HEK293 (cell line): Measurements from ENCODE around the gene RRAS.

ENCODE experiments used
- CTCF ChIP-seq: fragments of 450-650 bp; formaldehyde crosslinking; IDR thresholded peaks from 2 replicates; pipeline ENCODE4 v1.5.1; 2016; ENCODE audit warnings: missing biosample characterization, missing genetic modification characterization
- ZBTB6 ChIP-seq: fragments of 450-650 bp; formaldehyde crosslinking; IDR thresholded peaks from 2 replicates; pipeline ENCODE4 v1.5.1; 2017; ENCODE audit warnings: missing biosample characterization, missing genetic modification characterization

DNA sequence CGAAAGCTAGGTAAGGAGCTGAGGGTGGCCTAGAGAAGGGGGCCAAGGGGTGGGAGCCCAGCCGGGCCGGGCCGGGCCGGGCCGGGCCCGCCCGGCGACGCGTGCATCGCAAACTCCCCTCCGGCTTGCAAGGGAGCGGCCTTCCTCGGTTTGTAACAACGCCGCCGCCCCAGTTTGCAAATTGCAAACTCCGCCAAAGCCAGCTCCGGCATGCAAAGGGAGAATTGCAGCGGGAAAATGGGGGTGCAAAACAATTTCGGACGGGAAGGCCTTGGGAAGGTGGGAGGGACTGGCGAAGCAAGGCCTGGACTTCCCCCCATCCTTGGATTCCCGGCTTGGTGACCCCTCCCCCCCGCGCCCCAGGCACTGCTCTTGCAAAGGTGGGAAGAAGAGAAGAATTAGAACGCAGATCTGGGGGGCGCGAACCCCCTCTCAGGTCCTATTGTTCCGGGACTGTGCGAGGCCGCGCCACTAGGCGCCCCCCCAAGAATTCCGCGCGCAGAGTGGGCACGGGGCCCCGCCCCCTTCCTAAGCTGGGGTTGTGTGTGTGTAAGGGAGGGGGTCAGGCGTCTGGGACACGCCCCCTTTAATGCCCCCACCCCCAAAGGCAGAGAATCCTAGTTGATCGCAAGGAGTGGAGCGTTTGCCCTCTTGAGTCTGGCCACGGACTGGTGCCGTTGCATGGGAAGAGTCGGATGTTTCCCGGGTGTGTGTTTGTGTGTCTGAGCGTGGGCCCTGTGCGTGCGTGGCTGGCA lies 48.0 kb downstream of the RRAS start:
- TF ChIP-seq ZBTB6 (no peak), CTCF (tag by site-specific recombination) (no peak)
